Ovary (tissue), 9 donors: ENCODE measurements around the gene CRLF3. TPM values are rescaled to one million over a fixed set of nuclear protein-coding genes. Genes with fewer than 3 reads are reported as not detected.

Source experiments
- DNase-seq, 5 donors: peaks; one replicate each; pipeline ENCODE4 v3.0.0-alpha.2; 2019 to 2020
- H3K27ac ChIP-seq, 2 donors: fragments of 200-600 bp; one replicate each; pipeline versions ENCODE4 v1.5.1 to v1.8.0; 2019 to 2022
- H3K27me3 ChIP-seq: fragments of 200-600 bp; one replicate; pipeline ENCODE4 v1.8.0; 2022
- H3K36me3 ChIP-seq: fragments of 200-600 bp; sonication (generic); one replicate; pipeline ENCODE4 v1.5.1; 2019
- H3K4me1 ChIP-seq: one replicate; pipeline ENCODE4 v1.8.1; 2013; ENCODE audit warnings: mild to moderate bottlenecking, moderate library complexity; ENCODE audit not compliant: insufficient read depth
- H3K4me3 ChIP-seq: fragments of 200-600 bp; sonication (generic); one replicate; pipeline ENCODE4 v1.5.1; 2017
- H3K9me3 ChIP-seq, 2 donors: fragments of 200-600 bp in 1 of 2; sonication (generic) in 1 of 2; one replicate each; pipeline versions ENCODE4 v1.5.1 to v1.8.1; 2013 to 2019; ENCODE audit warnings: mild to moderate bottlenecking in 1 of 2, moderate library complexity in 1 of 2
- CTCF ChIP-seq, 3 donors: fragments of 450-650 bp in 2 of 3; fragments of 200-600 bp in 1 of 3; IDR thresholded peaks; one replicate each; pipeline versions ENCODE4 v1.5.1 to v1.8.0; 2016 to 2022; ENCODE audit warnings: antibody characterized with exemption in 3 of 3, mild to moderate bottlenecking in 1 of 3
- EP300 ChIP-seq: sonication (generic); formaldehyde crosslinking; IDR thresholded peaks from one replicate; pipeline ENCODE4 v1.6.1; 2017; ENCODE audit warnings: antibody characterized with exemption
- POLR2A ChIP-seq: fragments of 450-650 bp; IDR thresholded peaks from one replicate; pipeline ENCODE4 v1.6.1; 2017; ENCODE audit warnings: antibody characterized with exemption, mild to moderate bottlenecking, moderate library complexity
- WGBS, 3 donors: extraction: QIAGEN DNeasy Blood & Tissue Kit in 1 of 3; methylation state at CpG; one replicate each; pipeline versions ENCODE4 v1.1.5 to v1.1.7; 2013 to 2017; 5-methylcytosine and 5-hydroxymethylcytosine counted together
- intact Hi-C, 4 donors: fragments of 100-400 bp; cut with DNase I; formaldehyde crosslinking; loops; one replicate each; pipeline versions ENCODE4 v1.11.0 to v1.15.1; 2022 to 2023
- polyA plus RNA-seq, 2 donors: library from polyadenylated mRNA; stranded (reverse); fragments of 200-250 nt in 1 of 2; fragments of 350-450 nt in 1 of 2; fragmentation: Illumina TruSeq in 1 of 2; extraction: RNeasy Lipid Tissue Mini Kit (QIAGEN cat#74804) in 1 of 2; gene quantifications; one replicate each; pipeline ENCODE4 v1.2.3, GENCODE V29; 2013 to 2014
- total RNA-seq, 7 donors: library from RNA; depleted of rRNA in 2 of 7; stranded (reverse); fragments of >200 nt in 2 of 7; fragmentation: NEBNext Ultra II Directional in 3 of 7; extraction: Animal tissue kit (Norgen Biotek cat#: 25700) in 3 of 7; gene quantifications; one replicate each; pipeline versions ENCODE4 v1.1.0 to v1.2.4, GENCODE V29; 2016 to 2023
- donor health status: DM: no; HTN: no; CAD: no; lungs with moderate emphysema.
- donor health status: DM: no; HTN: no; CAD: no.
- donor health status: Bipolar disorder and iron deficiency.
- donor health status: DM: yes; HTN: yes; CAD: no.
- donor health status: DM: no; HTN: no; CAD: no.
- donor health status: DM: yes; HTN: yes; CAD: no.

The CRLF3 gene
- total and polyA plus RNA-seq, 9 donors: 4.3 to 8.4 (median 7.0) TPM

GRCh38 chr17:30854146-30854545, 29.7 kb upstream of the CRLF3 start:
- Histone ChIP-seq H3K9me3 (no peaks in the 10 kb centered on the region), H3K36me3 (no peaks in the 10 kb centered on the region), H3K4me3 (no peak overlapping the region), H3K27ac (no peak overlapping the region), H3K4me1 (no peaks in the 10 kb centered on the region), H3K27me3 (no peaks in the 10 kb centered on the region)
- TF ChIP-seq CTCF (IDR thresholded peaks at IDR 0.05) (no peak), POLR2A (no peak), EP300 (no peak)
- WGBS, 3 donors: 95 to 97% (median 96%) methylated on average over 3 of the region's 3 CpGs
- no peak for DNase-seq
- intact Hi-C loops: no loop called here

DNA sequence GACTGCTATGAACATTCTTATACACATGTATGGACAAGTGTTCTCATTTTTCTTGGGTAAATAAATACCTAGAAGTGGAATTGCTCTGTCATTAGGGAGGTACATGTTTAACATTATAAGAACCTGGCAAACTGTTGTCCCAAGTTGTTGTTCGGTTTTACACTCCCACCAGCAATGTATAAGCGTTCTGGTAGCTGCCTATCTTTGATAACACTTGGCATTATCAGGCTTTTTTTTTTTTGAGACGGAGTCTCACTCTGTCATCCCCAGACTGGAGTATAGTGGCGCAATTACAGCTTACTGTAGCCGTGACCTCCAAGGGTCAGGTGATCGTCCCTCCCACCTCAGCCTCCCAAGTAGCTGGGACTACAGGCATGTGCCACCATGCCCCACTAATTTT, 23.5 kb upstream of the CRLF3 start:
- no peaks in the 10 kb centered on the region for H3K9me3 ChIP-seq
- no peaks in the 10 kb centered on the region for H3K4me1 ChIP-seq
- H3K4me3 ChIP-seq: no peak overlapping the region
- H3K36me3 ChIP-seq: no peaks in the 10 kb centered on the region
- 84 to 90% (median 86%) methylated on average over 6 of the region's 6 CpGs for WGBS, 3 donors
- no peak overlapping the region for H3K27ac ChIP-seq
- no peak for TF ChIP-seq POLR2A
- H3K27me3 ChIP-seq: no peaks in the 10 kb centered on the region
- DNase-seq: no peak
- intact Hi-C loops: no loop called here

GRCh38 chr17:30840771-30841170, 16.3 kb upstream of the CRLF3 start:
- no peak for DNase-seq
- Histone ChIP-seq H3K4me1 (no peaks in the 10 kb centered on the region), H3K27ac (no peak overlapping the region), H3K4me3 (no peak overlapping the region), H3K9me3 (no peaks in the 10 kb centered on the region), H3K36me3 (no peaks in the 10 kb centered on the region), H3K27me3 (no peaks in the 10 kb centered on the region)
- WGBS, 3 donors: 93 to 98% (median 97%) methylated on average over 7 of the region's 7 CpGs
- intact Hi-C loops: no loop called here
- TF ChIP-seq CTCF (IDR thresholded peaks at IDR 0.05): no peak
- no peak for TF ChIP-seq POLR2A
- no peak for TF ChIP-seq EP300

DNA sequence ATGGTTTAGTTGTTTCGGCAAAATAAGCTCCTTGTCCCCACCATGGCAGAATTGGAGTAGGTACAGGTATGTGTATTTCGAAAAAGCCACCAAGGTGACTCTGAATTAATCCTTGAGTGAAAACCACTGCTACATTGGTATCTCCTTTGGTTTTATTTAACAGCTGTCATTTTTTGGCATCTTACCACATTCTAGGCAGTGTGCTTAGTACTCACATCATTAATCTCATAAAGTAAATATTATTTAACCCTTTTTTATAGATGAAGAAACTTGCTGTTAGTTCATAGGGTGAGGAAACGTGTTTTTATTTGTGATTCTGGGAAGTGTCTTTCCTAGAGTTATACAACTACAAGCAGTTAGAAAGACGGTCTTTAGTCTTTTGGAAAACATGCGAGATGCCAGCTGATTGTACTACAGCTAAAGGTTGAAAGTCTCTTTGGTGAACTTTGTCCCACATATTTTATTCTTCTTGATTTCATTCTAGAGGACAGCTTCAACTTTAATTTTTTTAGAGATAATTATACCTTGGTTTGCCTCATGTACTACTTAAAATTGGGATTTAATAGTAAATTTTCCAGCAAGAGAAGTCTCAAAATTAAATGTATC, 13.8 kb upstream of the CRLF3 start:
- no peak overlapping the region for H3K4me3 ChIP-seq
- no peaks in the 10 kb centered on the region for H3K27me3 ChIP-seq
- WGBS, 3 donors: 71 to 94% (median 77%) methylated on average over 5 of the region's 5 CpGs
- TF ChIP-seq EP300: no peak
- TF ChIP-seq CTCF (IDR thresholded peaks at IDR 0.05): no peak
- TF ChIP-seq POLR2A: no peak
- H3K27ac ChIP-seq: no peak overlapping the region
- no peaks in the 10 kb centered on the region for H3K4me1 ChIP-seq
- no peaks in the 10 kb centered on the region for H3K36me3 ChIP-seq
- no peak for DNase-seq
- intact Hi-C loops: no loop called here
- H3K9me3 ChIP-seq: no peaks in the 10 kb centered on the region

DNA sequence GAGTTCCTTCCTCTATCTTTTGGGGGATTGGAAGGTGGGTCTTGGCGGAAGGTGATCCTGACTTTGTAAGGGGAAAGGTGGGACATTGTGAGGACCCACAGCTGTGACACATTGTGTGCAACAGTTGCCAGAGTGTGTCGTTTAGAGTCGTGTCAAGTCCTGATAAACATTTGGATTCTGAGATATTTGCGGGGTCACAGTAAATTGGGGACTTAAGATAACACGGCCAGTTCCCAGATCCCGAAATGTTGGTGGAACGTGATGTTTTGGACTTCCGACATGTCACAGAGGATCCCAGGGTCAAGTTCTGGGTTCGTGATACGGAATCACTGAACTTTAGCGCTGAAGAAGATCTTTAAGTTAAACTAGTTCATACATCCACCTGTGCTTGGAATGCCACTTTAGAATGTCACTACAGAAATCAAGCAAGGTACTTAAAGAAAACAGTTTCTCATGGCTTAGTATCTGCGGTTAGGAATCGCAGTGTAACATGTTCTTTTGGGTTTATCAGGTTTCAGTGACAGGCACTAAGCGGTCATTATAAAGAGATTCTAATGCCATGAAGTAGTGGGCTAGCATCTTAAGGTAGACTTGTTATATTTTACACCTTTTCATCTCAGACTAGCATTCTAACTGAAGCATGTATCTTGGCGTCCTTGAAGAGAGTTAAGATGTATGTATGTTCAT, 8.1 kb upstream of the CRLF3 start:
- Histone ChIP-seq H3K9me3 (no peaks in the 10 kb centered on the region), H3K4me3 (peak overlapping the region; percentile 53), H3K27ac (no peak overlapping the region), H3K4me1 (peaks cover 5% of the 10 kb centered on the region), H3K27me3 (no peaks in the 10 kb centered on the region), H3K36me3 (no peaks in the 10 kb centered on the region)
- DNase-seq: no peak
- WGBS, 3 donors: 1 to 3% (median 2%) methylated on average over 15 of the region's 15 CpGs
- intact Hi-C loops: no loop called here
- no peak for TF ChIP-seq POLR2A
- no peak for TF ChIP-seq EP300
- no peak for TF ChIP-seq CTCF (IDR thresholded peaks at IDR 0.05)
